HUES48 (cell line): Measurements from ENCODE around the gene LRP1-AS.

Experiments used
- H3K27ac ChIP-seq: one replicate; pipeline ENCODE4 v1.7.0; 2013; ENCODE audit warnings: low read depth, low read length, inconsistent platforms
- H3K27me3 ChIP-seq: 2 replicates; pipeline ENCODE4 v1.6.1; 2013; ENCODE audit warnings: mild to moderate bottlenecking, low read length; ENCODE audit not compliant: control insufficient read depth, insufficient read depth
- H3K36me3 ChIP-seq: 2 replicates; pipeline ENCODE4 v1.6.1; 2013; ENCODE audit warnings: low read length; ENCODE audit not compliant: control insufficient read depth, insufficient read depth
- H3K4me1 ChIP-seq: 2 replicates; pipeline ENCODE4 v1.6.1; 2013; ENCODE audit warnings: mild to moderate bottlenecking, low read length; ENCODE audit not compliant: control insufficient read depth, insufficient read depth
- H3K4me3 ChIP-seq: 2 replicates; pipeline ENCODE4 v1.5.1; 2013; ENCODE audit warnings: mild to moderate bottlenecking, low read depth, low read length
- H3K9ac ChIP-seq: 2 replicates; pipeline ENCODE4 v1.6.1; 2013; ENCODE audit warnings: mild to moderate bottlenecking, low read depth, low read length, moderate library complexity
- H3K9me3 ChIP-seq: 2 replicates; pipeline ENCODE4 v1.6.1; 2013; ENCODE audit warnings: low read length; ENCODE audit not compliant: control insufficient read depth, insufficient read depth

The LRP1-AS gene

GRCh38 chr12:57103856-57104255, 43.6 kb downstream of the LRP1-AS start:
- Histone ChIP-seq H3K9ac (no peak overlapping the region), H3K4me1 (no peaks in the 10 kb centered on the region), H3K36me3 (peaks cover 24% of the 10 kb centered on the region), H3K27ac (no peak overlapping the region), H3K27me3 (no peaks in the 10 kb centered on the region), H3K4me3 (no peak overlapping the region), H3K9me3 (no peaks in the 10 kb centered on the region)

GRCh38 chr12:57101892-57102695, 45.3 kb downstream of the LRP1-AS start:
- H3K4me3 ChIP-seq, result no peak overlapping the region
- no peaks in the 10 kb centered on the region for H3K27me3 ChIP-seq
- H3K9me3 ChIP-seq, result no peaks in the 10 kb centered on the region
- no peaks in the 10 kb centered on the region for H3K4me1 ChIP-seq
- peak overlapping the region; percentile 11 for H3K27ac ChIP-seq
- no peak overlapping the region for H3K9ac ChIP-seq
- H3K36me3 ChIP-seq, result peaks cover 24% of the 10 kb centered on the region

- H3K27ac ChIP-seq, result no peak overlapping the region
- H3K27me3 ChIP-seq, result no peaks in the 10 kb centered on the region
- peaks cover 29% of the 10 kb centered on the region for H3K36me3 ChIP-seq
- 0 out of 2 replicates have a peak, but pooled peaks cover under 1% of the 10 kb centered on the region for H3K4me1 ChIP-seq
- H3K9me3 ChIP-seq, result no peaks in the 10 kb centered on the region
- H3K9ac ChIP-seq, result no peak overlapping the region
- H3K4me3 ChIP-seq, result no peak overlapping the region
Measured at GRCh38 chr12:57099766-57100165, 47.7 kb downstream of the LRP1-AS start.

GRCh38 chr12:57099047-57099714, 48.2 kb downstream of the LRP1-AS start:
- Histone ChIP-seq H3K36me3 (peaks cover 31% of the 10 kb centered on the region), H3K9me3 (no peaks in the 10 kb centered on the region), H3K4me1 (peaks cover 6% of the 10 kb centered on the region), H3K27ac (no peak overlapping the region), H3K4me3 (no peak overlapping the region), H3K9ac (no peak overlapping the region), H3K27me3 (no peaks in the 10 kb centered on the region)

- no peaks in the 10 kb centered on the region for H3K27me3 ChIP-seq
- H3K27ac ChIP-seq, result no peak overlapping the region
- no peaks in the 10 kb centered on the region for H3K9me3 ChIP-seq
- no peak overlapping the region for H3K9ac ChIP-seq
- peaks cover 26% of the 10 kb centered on the region for H3K36me3 ChIP-seq
- peaks cover 9% of the 10 kb centered on the region for H3K4me1 ChIP-seq
- no peak overlapping the region for H3K4me3 ChIP-seq
Measured at GRCh38 chr12:57098546-57098945, 48.9 kb downstream of the LRP1-AS start.

- Histone ChIP-seq H3K27me3 (no peaks in the 10 kb centered on the region), H3K27ac (no peak overlapping the region), H3K9ac (no peak overlapping the region), H3K4me3 (no peak overlapping the region), H3K36me3 (peaks cover 31% of the 10 kb centered on the region), H3K4me1 (peaks cover 12% of the 10 kb centered on the region), H3K9me3 (no peaks in the 10 kb centered on the region)
Measured at GRCh38 chr12:57097554-57097835, 49.9 kb downstream of the LRP1-AS start.

- Histone ChIP-seq H3K4me3 (no peak overlapping the region), H3K27ac (no peak overlapping the region), H3K4me1 (peaks cover 12% of the 10 kb centered on the region), H3K27me3 (no peaks in the 10 kb centered on the region), H3K36me3 (peaks cover 36% of the 10 kb centered on the region), H3K9me3 (no peaks in the 10 kb centered on the region), H3K9ac (no peak overlapping the region)
Measured at GRCh38 chr12:57096748-57097553, 50.5 kb downstream of the LRP1-AS start.

- H3K36me3 ChIP-seq, result peaks cover 40% of the 10 kb centered on the region
- peak overlapping the region; percentile 23 for H3K27ac ChIP-seq
Measured at GRCh38 chr12:57096099-57096572, 51.3 kb downstream of the LRP1-AS start.

GRCh38 chr12:57095440-57095839, 52.0 kb downstream of the LRP1-AS start:
- Histone ChIP-seq H3K9me3 (no peaks in the 10 kb centered on the region), H3K36me3 (peaks cover 40% of the 10 kb centered on the region), H3K4me1 (peaks cover 12% of the 10 kb centered on the region), H3K27me3 (no peaks in the 10 kb centered on the region), H3K4me3 (no peak overlapping the region), H3K27ac (no peak overlapping the region), H3K9ac (no peak overlapping the region)

More at GRCh38 chr12:57096099-57096572, 51.3 kb downstream of the LRP1-AS start:
- H3K4me1 ChIP-seq, result peaks cover 12% of the 10 kb centered on the region
- no peaks in the 10 kb centered on the region for H3K27me3 ChIP-seq
- no peaks in the 10 kb centered on the region for H3K9me3 ChIP-seq
- H3K4me3 ChIP-seq, result no peak overlapping the region
- no peak overlapping the region for H3K9ac ChIP-seq
